Activated gamma-delta T cell treated with anti-CD3 and anti-CD28 coated beads, Interleukin-2, amount 50 U/mL, for 16 hours (primary cell): ENCODE results near the gene CYSTM1.

Source experiments
- DNase-seq: peaks from one replicate; pipeline ENCODE4 v3.0.0-alpha.2; 2020; ENCODE audit warnings: low read depth

CYSTM1 gene

DNA sequence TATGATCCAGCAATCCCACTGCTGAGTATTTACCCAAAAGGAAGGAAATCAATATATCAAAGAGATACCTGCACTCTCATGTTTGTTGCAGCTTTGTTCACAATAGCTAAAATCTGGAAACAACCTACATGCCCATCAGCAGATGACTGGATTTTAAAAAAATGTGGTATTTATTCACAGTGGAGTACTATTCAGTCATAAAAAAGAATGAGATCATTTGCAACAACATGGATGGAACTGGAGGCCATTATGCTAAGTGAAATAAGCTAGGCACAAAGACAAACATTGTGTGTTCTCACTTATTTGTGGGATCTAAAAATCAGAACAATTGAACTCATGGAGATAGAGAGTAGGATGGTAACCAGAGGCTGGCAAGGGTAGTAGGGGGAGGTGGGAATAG is 33.1 kb downstream of the CYSTM1 start:
- DNase-seq: no peak

DNA sequence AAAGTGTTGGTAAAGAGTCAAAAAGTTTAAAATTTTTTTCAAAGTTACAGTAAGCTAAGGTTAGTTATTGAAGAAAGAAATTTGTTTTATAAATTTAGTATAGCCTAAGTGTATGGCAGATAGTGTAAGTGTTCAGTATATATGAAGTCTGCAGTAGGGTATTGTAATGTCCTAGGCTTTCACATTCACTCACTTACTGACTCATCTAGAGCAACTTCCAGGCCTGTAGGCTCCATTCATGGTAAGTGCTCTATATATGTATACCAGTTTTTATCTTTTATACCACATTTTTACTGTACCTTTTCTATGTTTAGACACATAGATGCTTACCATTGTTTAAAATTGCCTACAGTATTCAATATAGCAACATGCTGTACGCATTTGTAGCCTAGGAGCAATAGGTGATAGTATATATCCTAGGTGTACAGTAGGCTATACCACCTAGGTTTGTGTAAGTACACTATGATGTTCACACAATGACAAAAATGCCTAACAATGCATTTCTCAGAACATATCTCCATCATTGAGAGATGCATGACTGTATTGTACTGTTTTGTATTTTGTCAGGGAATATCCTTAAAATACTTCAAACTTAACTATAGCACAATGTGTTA is 38.5 kb downstream of the CYSTM1 start:
- DNase-seq: no peak

DNA sequence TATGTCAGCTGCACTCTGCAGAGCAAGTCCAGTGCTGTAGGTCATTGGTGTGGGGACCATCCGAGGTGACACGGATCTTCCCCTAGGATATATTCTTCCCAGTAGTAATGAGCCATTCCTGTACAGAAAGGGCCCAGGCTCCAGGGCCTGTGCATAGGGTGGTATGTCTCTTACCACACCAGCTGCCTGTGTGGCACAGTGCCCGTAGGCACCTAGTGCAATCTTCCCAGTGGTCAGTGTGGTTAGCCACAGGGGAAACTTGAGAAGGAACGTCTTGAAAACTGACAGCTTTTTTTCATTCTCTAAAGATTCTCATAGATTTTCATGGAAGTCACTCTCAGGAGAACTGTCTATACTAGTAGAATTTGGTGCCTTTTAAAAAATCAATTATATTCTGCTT is 39.8 kb downstream of the CYSTM1 start:
- DNase-seq: no peak

DNA sequence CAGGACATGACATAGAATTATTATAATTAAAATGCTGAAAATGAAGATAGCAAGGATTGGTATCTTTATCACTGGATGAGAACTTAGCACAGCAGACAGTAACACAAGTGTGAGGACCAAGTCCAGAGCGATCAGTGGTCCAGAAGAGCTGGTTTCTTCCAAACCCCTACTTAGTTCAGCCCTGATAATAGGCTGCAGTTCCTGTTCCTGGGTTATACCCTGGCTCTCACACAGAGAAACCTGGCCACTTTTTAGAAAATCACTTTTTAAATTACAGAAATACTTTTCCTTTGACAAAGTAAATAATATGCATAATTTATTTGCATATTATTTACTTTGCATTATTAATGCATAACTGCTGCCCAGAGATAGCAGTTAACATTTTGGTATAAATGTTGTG is 40.3 kb downstream of the CYSTM1 start:
- DNase-seq: no peak

DNA sequence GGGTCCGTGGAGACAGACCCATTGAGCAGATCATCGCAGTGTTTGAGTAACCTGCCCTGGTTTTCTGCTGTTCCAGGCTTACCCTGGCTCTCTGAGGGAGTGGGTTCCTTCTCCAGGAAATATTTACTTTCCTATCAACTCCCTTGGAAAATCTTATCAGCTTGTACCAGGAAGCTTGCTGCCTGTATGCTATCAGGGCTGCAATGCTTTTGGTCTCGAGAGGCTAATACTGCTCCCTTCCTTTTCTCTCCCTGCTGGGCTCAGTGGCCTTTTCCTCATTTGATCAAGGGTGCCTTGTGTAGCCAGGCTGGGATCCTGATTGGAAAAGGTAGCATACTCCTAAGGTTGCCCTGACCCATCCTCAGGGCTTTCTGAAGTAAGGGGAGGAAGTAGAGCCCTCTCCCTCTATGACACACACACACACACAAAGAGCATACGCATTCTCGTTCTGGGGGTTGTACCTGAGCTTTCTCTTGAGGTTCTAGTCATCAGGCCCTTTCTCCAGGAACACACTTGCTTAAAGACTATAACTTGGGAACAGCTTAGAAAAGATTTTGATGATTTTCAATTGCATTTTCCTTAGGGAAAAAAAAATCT is 41.6 kb downstream of the CYSTM1 start:
- no peak for DNase-seq

DNA sequence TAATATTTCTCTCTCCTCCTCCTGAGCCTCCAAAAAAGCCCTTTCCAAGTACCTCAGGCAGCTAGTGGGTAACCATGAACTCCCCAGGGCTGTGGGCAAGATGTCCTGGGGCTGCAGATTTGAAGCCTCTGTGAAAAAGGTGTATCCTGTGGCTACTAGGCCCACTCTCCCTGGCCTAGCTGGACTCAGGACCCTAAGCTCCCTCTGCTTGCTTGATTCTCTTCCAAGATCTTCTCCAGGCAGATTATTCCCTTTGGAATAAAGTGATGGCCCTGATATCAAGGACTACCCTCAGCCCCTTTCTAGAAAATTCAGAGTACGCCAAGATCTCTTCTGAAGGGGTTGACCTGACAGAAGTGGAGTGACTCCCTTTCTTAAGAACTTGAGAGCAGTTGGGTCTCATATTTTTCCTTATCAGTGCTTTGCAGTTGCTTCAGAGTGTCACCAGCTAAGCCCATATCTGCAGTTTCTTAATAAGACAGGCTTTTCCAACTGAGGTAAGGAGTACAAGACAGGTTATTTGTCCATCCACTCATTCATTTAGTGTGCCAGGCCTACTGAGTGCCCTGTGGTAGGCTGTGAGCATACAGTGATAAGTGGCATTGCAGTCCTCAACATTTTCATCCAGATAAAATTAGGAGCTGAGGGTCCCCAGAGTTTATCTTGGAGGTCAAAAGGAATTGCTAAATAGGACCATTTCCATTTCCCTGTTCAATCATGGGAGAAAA is 42.5 kb downstream of the CYSTM1 start:
- DNase-seq: no peak

DNA sequence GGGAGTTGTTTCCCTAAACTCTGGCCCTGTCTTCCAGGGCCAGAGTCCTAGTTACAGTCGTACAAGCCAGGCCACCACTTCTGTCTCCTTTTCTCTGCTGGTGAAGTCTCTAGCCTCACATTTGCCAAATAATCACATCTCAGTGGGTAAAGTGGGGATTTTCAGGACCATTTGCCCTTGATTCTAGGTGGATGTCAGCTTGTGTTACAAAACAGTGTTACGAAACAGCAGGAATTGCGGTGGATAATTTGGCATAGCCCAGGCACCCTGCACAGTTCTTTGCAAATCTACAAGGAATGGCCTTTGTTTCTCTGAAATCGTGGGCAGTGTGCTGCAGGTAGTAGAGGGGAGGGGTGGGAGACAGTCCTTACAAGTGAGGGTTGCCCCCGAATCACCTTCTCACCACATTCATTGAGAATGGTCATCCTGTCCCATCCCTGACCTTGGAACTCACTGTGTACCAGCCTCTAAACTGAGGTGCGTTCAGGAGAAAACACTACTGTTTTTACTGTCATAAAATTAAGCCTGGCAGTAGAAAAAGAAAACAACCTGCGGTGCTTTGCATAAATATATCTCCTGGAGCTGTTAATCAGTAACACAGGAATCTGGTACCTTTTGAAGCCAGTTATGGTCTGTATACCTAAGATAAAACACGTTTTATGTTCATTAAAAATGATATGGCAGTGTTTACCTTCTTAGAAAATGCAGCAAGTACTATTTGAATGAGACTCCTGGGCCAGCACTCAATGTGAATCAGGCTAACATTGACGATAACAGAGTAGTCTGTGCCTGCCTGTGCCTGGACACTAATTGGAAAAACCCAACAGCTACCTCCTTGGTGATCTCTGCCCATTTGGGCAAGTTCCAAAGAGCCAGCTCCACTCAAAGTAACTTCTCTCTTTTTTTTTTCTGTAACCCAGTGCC is 44.3 kb downstream of the CYSTM1 start:
- DNase-seq: no peak

DNA sequence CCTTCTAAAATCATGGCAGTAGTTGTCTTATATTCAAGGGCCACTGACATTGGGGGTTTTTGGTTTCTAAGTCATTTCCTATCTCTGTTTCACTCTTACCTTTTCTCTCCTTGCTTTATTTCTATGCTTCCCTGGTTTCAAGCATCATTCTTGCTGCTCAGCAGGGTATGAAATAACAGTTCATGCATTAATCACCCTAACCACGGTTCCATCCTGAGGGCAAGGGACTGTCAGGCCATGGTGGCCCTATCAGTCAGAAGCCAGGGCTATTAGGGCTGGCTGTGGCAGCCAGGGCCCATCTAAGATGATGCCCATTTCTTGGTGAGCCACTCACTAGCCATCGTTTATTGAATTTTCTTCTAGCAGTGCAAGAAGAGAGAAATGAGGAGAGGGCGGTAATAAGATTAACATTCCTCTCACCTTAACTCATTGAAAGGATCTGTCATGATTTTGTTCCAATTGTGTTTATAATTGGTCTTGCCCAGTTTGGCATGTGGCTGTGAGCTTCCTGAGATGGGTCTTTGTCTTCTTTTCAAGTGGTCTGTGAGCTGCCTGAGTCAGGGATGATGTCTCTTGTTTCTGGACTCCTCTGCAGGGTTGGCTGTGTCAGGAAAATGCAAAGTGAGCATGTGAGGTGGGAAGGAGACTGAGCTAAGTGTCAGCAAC is 45.2 kb downstream of the CYSTM1 start:
- DNase-seq: no peak

DNA sequence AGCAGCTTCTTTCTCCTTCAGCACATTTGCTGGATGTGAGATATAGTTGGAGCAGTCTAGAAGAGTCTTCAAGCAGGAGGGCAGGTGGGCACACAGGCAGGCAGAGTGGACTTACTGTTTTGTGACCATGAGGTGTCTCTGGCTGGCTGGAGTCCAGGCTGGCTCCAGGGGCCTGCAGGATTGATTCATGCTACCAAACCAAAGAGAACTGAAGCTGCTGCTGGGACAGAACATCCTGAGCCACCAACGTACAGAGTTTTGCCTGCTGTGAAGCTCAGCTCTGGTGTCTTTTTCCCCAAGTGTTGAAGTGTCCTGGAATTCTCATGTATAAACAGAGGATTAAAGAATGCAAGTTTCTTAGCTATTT is 45.7 kb downstream of the CYSTM1 start:
- no peak for DNase-seq

DNA sequence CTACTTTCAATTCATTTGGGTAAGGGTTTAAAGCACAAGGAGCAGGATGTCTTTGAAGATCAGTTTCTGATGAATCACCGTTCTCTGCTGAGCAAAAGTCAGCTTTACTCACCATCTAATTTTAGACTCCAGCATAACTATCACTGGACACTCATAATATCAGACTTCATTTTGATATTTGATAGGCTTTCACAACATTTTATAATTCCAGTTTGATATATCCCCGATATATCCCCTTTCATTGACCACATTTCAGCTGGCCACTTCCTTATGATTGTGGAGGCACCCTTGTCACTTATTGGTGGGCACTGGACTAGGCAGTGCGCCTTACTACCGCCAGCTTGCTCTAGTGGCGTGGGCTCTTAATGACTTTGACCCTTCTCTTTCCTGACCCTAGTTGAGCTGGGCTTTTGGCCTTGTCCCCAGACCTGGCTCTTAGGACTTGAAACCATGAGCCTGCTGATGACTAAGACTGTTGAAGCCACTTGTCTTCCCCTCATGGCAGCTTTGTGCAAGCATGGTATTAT is 46.8 kb downstream of the CYSTM1 start:
- DNase-seq: no peak

DNA sequence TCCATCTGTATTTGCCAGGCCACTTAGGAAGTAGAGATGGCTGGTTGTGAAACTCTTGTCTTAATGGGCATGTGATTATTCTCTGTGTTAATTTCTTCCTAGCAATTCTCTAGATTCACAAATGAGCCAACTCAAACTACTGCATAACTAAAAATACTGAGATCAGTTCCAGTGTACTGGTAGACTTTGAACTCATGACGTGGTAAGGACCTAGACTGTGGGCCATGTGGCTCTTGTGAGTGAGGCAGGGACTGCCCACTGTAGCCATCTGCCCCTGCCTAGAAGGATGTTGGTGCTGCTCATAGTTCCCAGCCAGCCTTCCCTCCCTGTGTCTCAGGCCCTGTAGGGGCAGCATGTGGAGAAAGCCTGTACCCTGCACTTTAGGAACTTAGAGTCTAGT is 47.4 kb downstream of the CYSTM1 start:
- no peak for DNase-seq

DNA sequence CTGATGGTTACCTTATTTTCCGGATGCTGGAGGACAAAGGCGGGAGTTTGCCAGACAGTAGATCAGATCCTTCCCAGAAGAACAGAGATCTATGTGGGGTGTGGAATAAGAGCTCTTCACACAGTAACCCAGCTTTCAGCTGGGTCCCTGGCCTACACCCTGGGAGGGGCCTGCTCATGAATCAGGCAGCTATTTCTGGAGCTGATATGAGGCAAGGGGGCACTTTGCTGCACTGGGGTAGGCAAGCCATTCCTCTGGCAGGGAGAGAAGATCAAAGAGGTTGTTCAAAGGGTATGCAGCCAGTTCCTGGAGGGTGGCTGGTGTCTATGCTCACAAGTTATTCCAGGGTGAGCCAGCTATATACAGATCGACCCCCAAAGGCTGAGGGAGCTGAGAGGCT is 48.6 kb downstream of the CYSTM1 start:
- DNase-seq: no peak

DNA sequence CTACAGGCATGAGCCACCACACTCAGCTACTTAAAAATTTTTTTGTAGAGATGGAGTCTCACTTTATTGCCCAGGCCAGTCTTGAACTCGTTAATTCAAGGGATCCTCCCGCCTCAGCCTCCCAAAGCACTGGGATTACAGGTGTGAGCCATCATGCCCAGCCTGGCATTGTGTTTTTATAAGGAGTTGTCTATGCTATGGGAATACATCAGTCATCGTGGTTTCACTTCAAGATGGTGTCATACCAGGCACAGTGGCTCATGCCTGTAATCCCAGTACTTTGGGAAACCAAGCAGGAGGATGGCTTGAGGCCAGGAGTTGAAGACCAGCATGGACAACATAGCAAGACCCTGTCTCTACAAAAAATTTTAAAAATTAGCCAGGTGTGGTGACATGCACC is 49.7 kb downstream of the CYSTM1 start:
- no peak for DNase-seq

DNA sequence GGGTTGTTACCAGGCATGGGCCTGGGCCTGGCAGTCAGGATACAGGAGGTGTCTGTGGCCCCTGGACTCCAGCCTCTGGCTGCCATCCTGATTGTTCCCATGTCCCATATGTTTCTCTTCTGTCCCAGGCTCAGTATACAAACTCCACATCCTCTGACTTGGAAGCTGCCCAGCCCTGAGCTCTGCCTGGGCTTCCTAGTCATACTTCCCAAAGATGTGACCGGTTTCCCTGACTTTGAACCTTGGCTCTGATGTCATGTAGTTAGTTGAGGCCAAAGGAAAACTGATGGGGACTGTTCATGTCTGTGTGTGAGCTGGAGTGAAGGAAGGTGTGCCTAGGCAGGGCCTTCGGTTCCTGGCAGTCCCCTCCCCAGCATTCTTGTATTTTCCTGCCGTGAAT is 50.4 kb downstream of the CYSTM1 start:
- DNase-seq: no peak

DNA sequence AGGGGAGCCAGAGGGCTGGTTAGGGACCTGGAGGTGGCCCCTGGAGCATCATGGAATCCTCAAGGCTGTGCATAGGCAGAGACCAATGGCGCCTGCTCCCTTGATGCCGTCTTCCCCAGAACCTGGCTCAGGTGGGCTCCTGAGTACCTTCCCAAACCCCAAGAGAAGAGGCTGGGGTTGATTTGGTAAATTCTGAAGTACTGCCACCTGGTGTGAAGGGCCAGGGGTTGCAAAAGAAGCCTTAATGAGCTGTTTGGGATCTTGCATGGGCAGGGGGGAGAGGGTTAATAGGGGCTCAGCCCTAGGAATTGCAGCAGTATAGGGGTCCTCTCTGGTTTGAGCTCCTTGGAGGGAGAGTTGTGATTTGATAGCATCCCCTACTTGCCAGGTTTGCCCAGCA is 52.1 kb downstream of the CYSTM1 start:
- no peak for DNase-seq

DNA sequence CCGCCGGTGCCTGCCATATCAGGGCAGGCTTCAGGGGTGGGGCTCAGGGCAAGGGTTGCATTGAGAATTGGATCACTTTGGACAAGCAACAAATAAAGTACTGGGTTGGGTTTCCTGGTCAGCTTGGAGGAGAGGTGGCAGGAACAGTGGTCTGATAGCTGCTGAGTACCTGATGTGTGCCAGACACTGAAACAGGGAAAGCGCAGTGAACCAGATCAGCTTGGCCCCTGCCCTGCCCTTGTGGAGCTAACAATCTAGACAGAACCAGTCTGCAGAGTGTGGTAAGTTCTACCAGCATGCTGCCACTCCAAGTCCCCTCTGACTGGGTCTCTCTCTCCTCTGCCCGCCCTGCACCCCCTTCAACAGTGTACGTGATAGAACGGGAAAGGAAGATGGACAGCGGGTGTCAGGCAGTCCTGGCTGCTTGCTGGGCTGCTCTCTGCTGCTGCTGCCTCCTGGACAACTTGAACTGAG is 53.4 kb downstream of the CYSTM1 start:
- DNase-seq: no peak

DNA sequence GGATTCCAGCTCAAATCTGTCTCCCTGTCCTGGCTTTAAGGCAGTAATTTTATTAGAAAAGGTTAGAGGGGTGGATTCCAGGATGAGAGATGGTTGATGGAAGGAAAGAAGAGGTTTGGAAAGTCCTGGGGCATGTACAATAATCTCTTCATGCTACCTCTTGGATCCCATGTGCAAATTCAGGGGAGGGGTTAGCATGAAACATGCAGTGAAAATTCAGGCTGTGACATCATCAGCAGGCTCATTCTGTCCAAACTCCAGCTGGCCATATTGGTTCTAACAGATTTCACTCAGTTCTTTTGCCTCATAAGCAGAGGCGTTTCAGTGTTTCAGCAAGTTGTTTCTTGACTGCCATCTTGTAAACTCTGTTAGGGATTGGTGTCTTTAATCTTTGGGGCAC is 55.4 kb downstream of the CYSTM1 start:
- no peak for DNase-seq

DNA sequence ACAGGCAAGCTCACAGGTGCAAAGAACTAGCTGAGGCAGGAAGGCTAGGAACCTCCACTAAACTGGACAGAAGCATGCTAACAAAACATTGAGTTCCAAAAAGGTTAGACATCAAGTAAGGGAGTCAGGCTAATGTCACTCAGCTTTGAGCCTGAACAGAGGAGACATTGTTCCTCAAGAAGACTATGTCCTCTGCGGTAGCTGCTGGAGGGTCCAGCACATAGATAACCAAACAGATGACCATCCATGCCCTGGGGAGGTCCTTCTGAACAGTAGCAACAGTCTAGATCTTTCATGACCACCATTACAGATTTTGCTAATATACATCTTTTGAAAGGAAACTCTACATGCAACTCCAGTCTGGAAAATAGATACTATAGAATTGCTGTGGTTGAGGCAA is 57.7 kb downstream of the CYSTM1 start:
- DNase-seq: no peak

DNA sequence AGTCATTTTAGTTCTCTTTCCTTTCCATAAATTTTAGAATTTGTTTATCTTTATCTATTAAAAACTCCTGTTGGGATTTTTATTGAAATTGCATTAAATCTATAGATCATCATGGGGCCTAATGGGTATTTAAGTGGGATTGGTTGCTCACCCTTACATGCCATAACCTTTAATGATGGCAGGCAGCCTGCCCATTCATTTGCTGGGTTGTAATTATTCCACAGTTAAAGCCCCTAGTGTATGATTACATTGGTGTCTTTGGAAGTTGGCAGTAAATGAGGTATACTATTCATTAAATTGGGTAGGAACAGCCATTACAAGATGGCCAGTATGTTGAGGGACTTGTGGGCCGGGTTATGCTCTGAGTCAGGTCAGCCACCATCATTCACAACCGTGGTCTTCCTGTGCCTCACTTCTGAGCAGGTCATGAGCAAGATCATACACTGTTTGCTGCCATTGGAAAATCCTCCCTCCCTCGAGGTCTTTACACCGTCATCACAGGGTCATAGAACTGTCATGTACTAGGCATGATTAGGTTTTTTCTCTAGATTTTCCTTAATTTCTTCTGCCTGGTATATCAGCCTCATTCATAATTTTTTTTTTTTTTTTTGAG is 59.5 kb downstream of the CYSTM1 start:
- no peak for DNase-seq

DNA sequence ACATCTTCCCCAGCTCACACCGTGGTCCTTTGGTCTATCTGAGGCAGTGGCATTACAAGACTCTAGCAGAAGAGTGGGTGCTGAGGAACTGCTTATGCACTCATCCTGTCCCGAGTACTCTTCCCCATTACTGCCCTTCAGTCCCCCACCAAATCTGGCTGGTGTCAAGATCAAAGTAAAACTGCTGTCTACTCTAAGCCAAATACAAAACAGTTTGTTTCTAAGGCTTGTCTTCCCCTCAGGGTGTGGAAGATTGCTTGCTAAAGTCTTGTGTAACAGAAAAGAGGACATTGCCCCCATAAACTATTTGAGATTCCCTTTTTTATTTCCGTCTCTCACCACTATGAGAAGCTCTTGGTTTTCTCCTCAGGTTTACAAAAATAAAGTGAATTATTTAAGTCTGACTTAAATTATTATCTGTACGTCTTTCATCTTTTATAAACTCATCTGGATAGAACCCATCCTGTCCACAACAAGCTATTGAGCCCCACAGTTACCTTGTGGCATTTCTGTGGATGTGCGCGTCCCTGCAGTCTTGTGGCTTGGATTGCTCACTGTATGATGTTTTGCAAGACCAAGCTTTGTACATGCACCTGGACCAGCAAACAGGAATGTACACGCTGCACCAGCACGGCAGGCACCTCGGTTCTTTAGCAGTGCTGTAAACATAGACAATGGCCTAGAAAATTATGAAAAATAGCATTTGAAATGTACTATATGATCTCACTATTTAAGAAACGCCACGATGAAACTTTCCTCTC is 61.0 kb downstream of the CYSTM1 start:
- DNase-seq: no peak
